Brain pericyte (primary cell): ENCODE results near the gene NTSR1.

ENCODE experiments used
- DNase-seq: peaks from one replicate; pipeline ENCODE4 v3.0.0-alpha.2; 2012; ENCODE audit warnings: low read depth, low spot score

NTSR1 gene

GRCh38 chr20:62739581-62740285 is 31.1 kb downstream of the NTSR1 start:
- DNase-seq = no peak

GRCh38 chr20:62740286-62741141 is 31.9 kb downstream of the NTSR1 start:
- DNase-seq = no peak

- no peak for DNase-seq
These were observed 32.6 kb downstream of the NTSR1 start for GRCh38 chr20:62741191-62741691.

GRCh38 chr20:62741701-62742491 is 33.3 kb downstream of the NTSR1 start:
- DNase-seq = no peak

GRCh38 chr20:62742550-62742949 is 33.9 kb downstream of the NTSR1 start:
- no peak for DNase-seq

GRCh38 chr20:62742979-62743776 is 34.5 kb downstream of the NTSR1 start:
- DNase-seq = no peak

- no peak for DNase-seq
These were observed 35.2 kb downstream of the NTSR1 start for GRCh38 chr20:62743777-62744317.

GRCh38 chr20:62744741-62745191 is 36.1 kb downstream of the NTSR1 start:
- no peak for DNase-seq

- no peak for DNase-seq
These were observed 36.8 kb downstream of the NTSR1 start for GRCh38 chr20:62745279-62745951.

GRCh38 chr20:62745952-62746288 is 37.3 kb downstream of the NTSR1 start:
- DNase-seq = no peak

- no peak for DNase-seq
These were observed 39.7 kb downstream of the NTSR1 start for GRCh38 chr20:62748311-62748710.

GRCh38 chr20:62749851-62750445 is 41.3 kb downstream of the NTSR1 start:
- DNase-seq = no peak

- no peak for DNase-seq
These were observed 43.0 kb downstream of the NTSR1 start for GRCh38 chr20:62751551-62752150.

- no peak for DNase-seq
These were observed 43.6 kb downstream of the NTSR1 start for GRCh38 chr20:62752181-62752670.

GRCh38 chr20:62752671-62753501 is 44.2 kb downstream of the NTSR1 start:
- no peak for DNase-seq

GRCh38 chr20:62753626-62754025 is 45.0 kb downstream of the NTSR1 start:
- no peak for DNase-seq

GRCh38 chr20:62754122-62754990 is 45.7 kb downstream of the NTSR1 start:
- no peak for DNase-seq
